ENCODE data around the gene BMPER.

- TF ChIP-seq CTCF (IDR thresholded peaks at IDR 0.05), result no peak
- no peak for TF ChIP-seq POLR2A (IDR thresholded peaks at IDR 0.05)
Measured at GRCh38 chr7:33968591-33968990, 63.3 kb downstream of the BMPER start.

Data from uterus (tissue), 2 donors.